ENCODE results near the gene HDDC2. TPM values are rescaled to one million over a fixed set of nuclear protein-coding genes. Genes with fewer than 3 reads are reported as not detected.

Gene HDDC2
- total RNA-seq, 6 experiments from 2014 or later, result 50.0 to 59.3 (median 57.8) TPM

DNA sequence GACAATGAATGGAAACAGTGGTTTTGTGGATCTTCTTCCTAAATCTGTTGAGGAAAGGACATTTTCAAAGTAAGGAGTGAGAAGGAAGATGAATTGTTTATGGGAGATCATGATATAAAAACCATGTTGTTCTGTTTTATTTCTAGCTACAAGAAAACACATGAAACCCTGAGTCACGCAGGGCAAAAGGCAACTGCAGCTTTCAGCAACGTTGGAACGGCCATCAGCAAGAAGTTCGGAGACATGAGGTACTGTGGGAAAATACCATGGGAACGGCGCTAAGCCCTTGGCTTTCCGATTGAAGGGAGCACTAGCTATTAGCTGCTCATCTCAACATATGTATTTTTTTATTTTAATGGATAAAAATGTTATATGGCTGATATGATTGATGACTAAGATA is 53.6 kb downstream of the HDDC2 start:
- Mint-ChIP-seq H3K36me3 (ENCODE audit: low read depth) (no peaks in the 10 kb centered on the region; the same call in 1 of the 2 replicates), H3K4me1 (ENCODE audit: low read depth) (peaks cover 35% of the 10 kb centered on the region), H3K9me3 (peaks cover 2% of the 10 kb centered on the region), H3K27ac (no peak overlapping the region), H3K27me3 (ENCODE audit: insufficient read depth) (no peaks in the 10 kb centered on the region; the same call in 1 of the 2 replicates), H3K4me3 (no peak overlapping the region)
- TF ChIP-seq, protein P1, sequence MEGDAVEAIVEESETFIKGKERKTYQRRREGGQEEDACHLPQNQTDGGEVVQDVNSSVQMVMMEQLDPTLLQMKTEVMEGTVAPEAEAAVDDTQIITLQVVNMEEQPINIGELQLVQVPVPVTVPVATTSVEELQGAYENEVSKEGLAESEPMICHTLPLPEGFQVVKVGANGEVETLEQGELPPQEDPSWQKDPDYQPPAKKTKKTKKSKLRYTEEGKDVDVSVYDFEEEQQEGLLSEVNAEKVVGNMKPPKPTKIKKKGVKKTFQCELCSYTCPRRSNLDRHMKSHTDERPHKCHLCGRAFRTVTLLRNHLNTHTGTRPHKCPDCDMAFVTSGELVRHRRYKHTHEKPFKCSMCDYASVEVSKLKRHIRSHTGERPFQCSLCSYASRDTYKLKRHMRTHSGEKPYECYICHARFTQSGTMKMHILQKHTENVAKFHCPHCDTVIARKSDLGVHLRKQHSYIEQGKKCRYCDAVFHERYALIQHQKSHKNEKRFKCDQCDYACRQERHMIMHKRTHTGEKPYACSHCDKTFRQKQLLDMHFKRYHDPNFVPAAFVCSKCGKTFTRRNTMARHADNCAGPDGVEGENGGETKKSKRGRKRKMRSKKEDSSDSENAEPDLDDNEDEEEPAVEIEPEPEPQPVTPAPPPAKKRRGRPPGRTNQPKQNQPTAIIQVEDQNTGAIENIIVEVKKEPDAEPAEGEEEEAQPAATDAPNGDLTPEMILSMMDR (IDR thresholded peaks at IDR 0.05), result no peak
- no peak for DNase-seq

DNA sequence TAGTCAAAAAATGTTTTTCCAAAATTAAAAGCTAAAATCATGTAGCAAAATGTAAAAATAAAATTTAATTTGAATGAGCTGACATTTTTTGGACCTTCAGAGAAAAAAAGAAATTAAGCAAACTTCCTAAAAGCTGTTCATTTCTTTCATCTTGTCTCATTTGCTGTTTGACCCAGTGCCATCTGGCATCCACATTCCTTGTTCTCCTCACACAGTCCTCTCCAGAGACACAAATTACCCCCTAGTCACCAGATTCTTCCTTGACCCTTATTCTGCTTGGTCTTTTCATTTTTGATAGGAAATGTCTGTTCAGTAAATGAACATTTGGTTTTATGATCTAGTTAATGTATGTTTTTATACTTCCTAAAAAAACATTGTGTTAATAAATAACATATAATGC is 55.2 kb downstream of the HDDC2 start:
- H3K4me3 Mint-ChIP-seq, result no peak overlapping the region
- DNase-seq, result no peak
- TF ChIP-seq, protein P1 (IDR thresholded peaks at IDR 0.05), result no peak
- H3K36me3 Mint-ChIP-seq (ENCODE audit: low read depth), result peaks cover 4% of the 10 kb centered on the region
- H3K9me3 Mint-ChIP-seq, result peaks cover 16% of the 10 kb centered on the region
- peaks cover 19% of the 10 kb centered on the region for H3K4me1 Mint-ChIP-seq (ENCODE audit: low read depth)
- no peak overlapping the region for H3K27ac Mint-ChIP-seq
- no peaks in the 10 kb centered on the region for H3K27me3 Mint-ChIP-seq (ENCODE audit: insufficient read depth)

DNA sequence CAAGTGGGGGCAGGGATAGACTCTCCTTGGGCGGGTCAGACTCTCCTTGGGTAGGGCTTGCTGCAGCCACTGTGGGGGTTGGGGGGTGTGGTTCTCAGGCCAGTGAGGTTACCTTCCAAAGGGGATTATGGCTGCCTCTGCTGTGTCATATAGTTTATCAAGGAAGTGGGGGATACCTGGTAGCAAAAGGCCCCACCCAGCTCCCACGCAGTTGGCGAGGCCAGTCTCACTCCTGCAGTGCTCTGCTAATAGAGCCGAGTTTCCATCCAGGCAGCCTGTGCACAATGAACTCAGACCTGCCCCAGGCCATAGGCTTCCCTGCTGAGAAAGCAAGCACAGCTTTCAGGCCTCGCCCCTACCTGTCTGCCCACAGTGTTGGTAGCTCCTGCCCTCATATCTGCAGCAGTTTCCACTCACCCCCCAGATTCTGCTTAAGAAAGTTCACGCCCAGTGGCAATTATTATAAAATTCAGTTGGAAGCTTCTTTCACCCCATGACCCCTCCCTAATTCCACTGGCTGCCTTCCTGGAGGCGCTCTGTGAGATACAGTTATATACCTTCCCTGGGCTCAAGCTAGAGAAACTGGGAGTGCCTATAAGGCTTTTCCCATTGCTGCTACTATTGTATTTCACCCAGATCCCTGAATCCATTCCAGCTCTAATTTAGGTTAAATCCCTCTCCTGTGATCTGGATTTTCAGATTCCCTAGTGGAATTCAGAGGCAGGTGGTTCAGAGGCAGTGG is 56.1 kb downstream of the HDDC2 start:
- peaks cover 25% of the 10 kb centered on the region for H3K9me3 Mint-ChIP-seq
- DNase-seq, result no peak
- peaks cover 13% of the 10 kb centered on the region for H3K36me3 Mint-ChIP-seq (ENCODE audit: low read depth)
- H3K27ac Mint-ChIP-seq, result no peak overlapping the region
- H3K27me3 Mint-ChIP-seq (ENCODE audit: insufficient read depth), result no peaks in the 10 kb centered on the region
- TF ChIP-seq, protein P1 (IDR thresholded peaks at IDR 0.05), result no peak
- H3K4me1 Mint-ChIP-seq (ENCODE audit: low read depth), result peaks cover 15% of the 10 kb centered on the region
- no peak overlapping the region for H3K4me3 Mint-ChIP-seq

DNA sequence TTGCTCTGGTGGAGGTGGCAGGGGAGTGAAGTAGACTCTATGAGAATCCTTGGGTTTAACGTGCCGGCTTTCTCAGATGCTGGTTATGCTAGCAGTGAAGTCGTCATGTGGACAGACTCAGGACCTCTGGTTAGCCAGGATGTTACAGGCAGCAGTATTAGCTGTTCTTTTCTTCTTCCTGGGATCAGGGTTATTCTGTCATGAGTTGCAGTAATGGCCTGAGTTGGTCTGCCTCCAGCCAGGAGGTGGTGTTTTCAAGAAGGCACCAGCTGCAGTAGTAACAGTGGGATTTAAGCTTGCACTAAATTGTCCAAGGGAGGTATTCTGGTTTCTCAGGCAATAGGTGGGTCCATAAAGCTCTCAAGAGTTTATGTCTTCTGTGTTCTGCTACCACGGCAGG is 56.7 kb downstream of the HDDC2 start:
- Mint-ChIP-seq H3K27ac (no peak overlapping the region), H3K9me3 (peaks cover 31% of the 10 kb centered on the region), H3K36me3 (ENCODE audit: low read depth) (peaks cover 19% of the 10 kb centered on the region), H3K4me3 (no peak overlapping the region), H3K27me3 (ENCODE audit: insufficient read depth) (no peaks in the 10 kb centered on the region; the same call in 1 of the 2 replicates), H3K4me1 (ENCODE audit: low read depth) (peaks cover 15% of the 10 kb centered on the region)
- TF ChIP-seq, protein P1 (IDR thresholded peaks at IDR 0.05), result no peak
- no peak for DNase-seq

DNA sequence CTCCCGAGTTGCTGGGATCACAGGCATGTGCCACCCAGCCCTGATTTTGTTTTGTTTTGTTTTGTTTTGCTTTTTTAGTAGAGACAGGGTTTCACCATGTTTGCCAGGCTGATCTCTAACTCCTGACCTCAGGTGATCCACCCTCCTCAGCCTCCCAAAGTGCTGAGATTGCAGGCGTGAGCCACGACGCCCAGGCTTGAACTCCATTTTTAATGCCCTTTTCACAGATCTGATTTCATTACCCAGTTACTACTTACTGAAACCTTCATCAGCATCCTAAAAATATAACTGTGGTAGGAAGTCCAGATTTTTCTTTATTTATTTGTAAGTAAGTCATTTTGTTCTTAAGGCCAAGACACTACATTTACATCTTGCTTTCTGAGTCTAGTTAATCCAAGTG is 64.0 kb downstream of the HDDC2 start:
- TF ChIP-seq, protein P1 (IDR thresholded peaks at IDR 0.05), result no peak
- peaks cover 25% of the 10 kb centered on the region for H3K4me1 Mint-ChIP-seq (ENCODE audit: low read depth)
- H3K36me3 Mint-ChIP-seq (ENCODE audit: low read depth), result peaks cover 30% of the 10 kb centered on the region
- H3K27ac Mint-ChIP-seq, result no peak overlapping the region
- H3K27me3 Mint-ChIP-seq (ENCODE audit: insufficient read depth), result no peaks in the 10 kb centered on the region; the same call in 1 of the 2 replicates
- H3K9me3 Mint-ChIP-seq, result peaks cover 31% of the 10 kb centered on the region
- no peak for DNase-seq
- no peak overlapping the region for H3K4me3 Mint-ChIP-seq

All from HFFc6 (cell line).